Glutamatergic neuron (in vitro differentiated cells): ENCODE data around the gene CEMIP2. TPM values are rescaled to one million over a fixed set of nuclear protein-coding genes. Genes with fewer than 3 reads are reported as not detected.

Source experiments
- DNase-seq: peaks from one replicate; pipeline ENCODE4 v3.0.0; 2022
- H3K27ac Mint-ChIP-seq: one replicate; pipeline ENCODE4 v1.8.0; 2020; ENCODE audit warnings: mild to moderate bottlenecking, mixed read lengths, inconsistent platforms; ENCODE audit not compliant: unreplicated experiment
- H3K27me3 Mint-ChIP-seq: one replicate; pipeline ENCODE4 v1.8.0; 2020; ENCODE audit warnings: mild to moderate bottlenecking, moderate library complexity, mixed read lengths, inconsistent platforms; ENCODE audit not compliant: unreplicated experiment
- H3K36me3 Mint-ChIP-seq: one replicate; pipeline ENCODE4 v1.8.0; 2020; ENCODE audit warnings: mild to moderate bottlenecking, mixed read lengths, inconsistent platforms; ENCODE audit not compliant: unreplicated experiment
- H3K4me1 Mint-ChIP-seq: one replicate; pipeline ENCODE4 v1.8.0; 2020; ENCODE audit warnings: mild to moderate bottlenecking, low read depth, mixed read lengths, inconsistent platforms; ENCODE audit not compliant: unreplicated experiment
- H3K4me3 Mint-ChIP-seq: one replicate; pipeline ENCODE4 v1.8.0; 2020; ENCODE audit warnings: mild to moderate bottlenecking, mixed read lengths, inconsistent platforms; ENCODE audit not compliant: unreplicated experiment
- H3K9me3 Mint-ChIP-seq: one replicate; pipeline ENCODE4 v1.8.0; 2020; ENCODE audit warnings: mild to moderate bottlenecking, moderate library complexity, mixed read lengths, inconsistent platforms; ENCODE audit not compliant: unreplicated experiment
- total RNA-seq: library from RNA; stranded (reverse); fragmentation: NEBNext Ultra II Directional; extraction: Animal tissue kit (Norgen Biotek cat#: 25700); gene quantifications from one replicate; pipeline ENCODE4 v1.2.1, GENCODE V29; 2021; ENCODE audit not compliant: unreplicated experiment
- TF ChIP-seq, protein P1 (sequence below): fragments of 200-600 bp; sonication (generic); IDR thresholded peaks from one replicate; pipeline ENCODE4 v1.5.0; 2021; ENCODE audit not compliant: partially characterized antibody, unreplicated experiment

CEMIP2 gene
- total RNA-seq, 1 donor from 2014 or later = 122 TPM

DNA sequence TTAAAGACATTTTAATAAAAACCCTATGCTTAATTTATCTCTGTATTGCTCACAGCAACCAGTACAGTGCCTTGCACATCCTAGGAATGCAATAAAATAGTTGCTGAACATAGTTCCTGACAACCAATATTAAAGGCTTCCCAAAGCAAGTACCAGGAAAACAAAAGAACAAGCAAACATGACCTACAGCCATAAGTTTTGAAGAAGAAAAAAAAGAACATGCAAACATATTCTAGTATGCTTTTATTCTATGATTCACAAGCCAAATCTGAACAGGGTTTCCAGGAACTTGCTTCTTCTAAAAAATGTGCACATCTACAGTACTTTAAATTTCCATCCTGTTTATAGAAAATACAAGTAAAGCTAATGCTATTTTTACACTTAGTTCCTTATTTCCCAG lies 4.5 kb downstream of the CEMIP2 start:
- Mint-ChIP-seq H3K27ac (no peak overlapping the region), H3K27me3 (peaks cover 6% of the 10 kb centered on the region), H3K9me3 (peaks cover 6% of the 10 kb centered on the region), H3K4me3 (peak overlapping the region; percentile 84), H3K4me1 (peaks cover 42% of the 10 kb centered on the region), H3K36me3 (no peaks in the 10 kb centered on the region)
- no peak for DNase-seq
- TF ChIP-seq, protein P1, sequence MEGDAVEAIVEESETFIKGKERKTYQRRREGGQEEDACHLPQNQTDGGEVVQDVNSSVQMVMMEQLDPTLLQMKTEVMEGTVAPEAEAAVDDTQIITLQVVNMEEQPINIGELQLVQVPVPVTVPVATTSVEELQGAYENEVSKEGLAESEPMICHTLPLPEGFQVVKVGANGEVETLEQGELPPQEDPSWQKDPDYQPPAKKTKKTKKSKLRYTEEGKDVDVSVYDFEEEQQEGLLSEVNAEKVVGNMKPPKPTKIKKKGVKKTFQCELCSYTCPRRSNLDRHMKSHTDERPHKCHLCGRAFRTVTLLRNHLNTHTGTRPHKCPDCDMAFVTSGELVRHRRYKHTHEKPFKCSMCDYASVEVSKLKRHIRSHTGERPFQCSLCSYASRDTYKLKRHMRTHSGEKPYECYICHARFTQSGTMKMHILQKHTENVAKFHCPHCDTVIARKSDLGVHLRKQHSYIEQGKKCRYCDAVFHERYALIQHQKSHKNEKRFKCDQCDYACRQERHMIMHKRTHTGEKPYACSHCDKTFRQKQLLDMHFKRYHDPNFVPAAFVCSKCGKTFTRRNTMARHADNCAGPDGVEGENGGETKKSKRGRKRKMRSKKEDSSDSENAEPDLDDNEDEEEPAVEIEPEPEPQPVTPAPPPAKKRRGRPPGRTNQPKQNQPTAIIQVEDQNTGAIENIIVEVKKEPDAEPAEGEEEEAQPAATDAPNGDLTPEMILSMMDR = no peak

DNA sequence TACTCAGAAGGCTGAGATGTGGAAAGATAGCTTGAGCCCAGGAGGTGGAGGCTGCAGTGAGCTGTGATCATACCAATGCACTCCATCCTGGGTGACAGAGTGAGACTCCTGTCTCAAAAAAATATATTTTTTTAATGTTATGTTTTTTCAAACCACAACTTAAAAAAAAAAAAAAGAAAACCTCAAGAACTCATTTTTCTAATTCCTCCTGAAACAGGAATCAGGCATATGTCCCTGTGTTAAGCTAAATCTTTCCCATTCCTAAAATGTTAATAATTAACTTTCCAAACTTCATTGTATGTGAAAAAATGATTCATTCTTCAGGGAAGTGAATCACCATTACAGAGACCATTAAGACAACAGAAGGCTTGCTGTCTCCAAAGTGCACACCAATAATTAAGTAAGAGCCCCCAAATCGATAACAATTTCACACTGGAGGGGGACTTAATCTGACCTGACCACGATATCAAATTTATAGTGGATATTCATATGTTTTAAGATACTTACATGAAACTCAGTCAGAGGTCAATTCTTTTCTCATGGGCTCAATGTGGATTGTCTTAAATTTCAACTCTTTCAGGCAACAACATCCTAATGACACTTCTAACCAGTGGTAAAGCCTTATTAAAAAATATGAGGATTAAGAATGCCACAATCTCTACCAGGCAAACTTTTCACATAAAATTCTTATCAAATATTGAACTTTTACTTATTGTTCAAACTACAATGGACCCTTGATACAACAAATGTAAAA lies 5.2 kb downstream of the CEMIP2 start:
- Mint-ChIP-seq H3K4me1 (peaks cover 50% of the 10 kb centered on the region), H3K4me3 (peak overlapping the region; percentile 45), H3K9me3 (peaks cover 6% of the 10 kb centered on the region), H3K27me3 (peaks cover 6% of the 10 kb centered on the region), H3K27ac (no peak overlapping the region), H3K36me3 (no peaks in the 10 kb centered on the region)
- DNase-seq = no peak
- TF ChIP-seq, protein P1 = no peak

DNA sequence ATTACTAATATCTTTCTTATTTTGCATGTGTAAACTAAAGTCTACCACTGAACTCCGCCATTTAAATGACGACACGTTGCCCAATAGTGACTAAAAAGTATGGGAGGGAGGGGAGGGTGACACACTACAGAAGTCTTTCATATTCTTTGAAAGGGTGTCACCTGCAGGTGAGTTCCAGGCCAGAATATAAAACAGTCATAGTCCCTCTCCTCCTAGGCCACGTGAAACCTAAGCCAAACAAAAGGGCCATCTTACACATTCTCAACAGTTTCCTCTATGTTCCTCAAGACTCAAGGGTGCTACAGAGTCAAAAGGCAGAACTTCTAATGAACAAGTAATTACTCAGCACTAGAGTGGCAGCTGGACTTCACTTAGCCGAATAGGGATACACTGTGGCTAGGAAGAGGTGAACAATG lies 6.4 kb downstream of the CEMIP2 start:
- H3K27ac Mint-ChIP-seq = no peak overlapping the region
- no peaks in the 10 kb centered on the region for H3K36me3 Mint-ChIP-seq
- peaks cover 61% of the 10 kb centered on the region for H3K4me1 Mint-ChIP-seq
- TF ChIP-seq, protein P1 = no peak
- no peak for DNase-seq
- H3K9me3 Mint-ChIP-seq = peaks cover 7% of the 10 kb centered on the region
- peaks cover under 1% of the 10 kb centered on the region for H3K27me3 Mint-ChIP-seq
- H3K4me3 Mint-ChIP-seq = no peak overlapping the region

DNA sequence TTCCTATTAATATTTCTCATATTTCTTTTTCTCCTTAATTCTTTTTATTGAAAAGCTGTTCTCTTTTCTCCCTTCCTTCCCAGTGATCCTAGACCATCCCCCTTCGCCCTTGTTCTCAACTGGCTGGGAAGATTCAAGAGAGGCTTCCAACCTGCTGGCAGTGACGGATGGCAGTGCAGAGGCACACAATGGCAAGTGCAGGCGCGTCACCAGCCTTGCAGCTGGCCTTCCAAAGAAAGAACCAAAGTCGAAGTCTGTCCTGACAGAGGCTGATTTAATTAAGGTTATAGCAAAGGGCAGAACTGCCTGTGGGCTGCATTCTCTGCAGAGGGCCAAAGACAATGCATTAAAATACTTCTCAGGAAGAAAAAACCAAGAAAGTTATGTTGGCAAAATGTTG lies 7.4 kb downstream of the CEMIP2 start:
- peak; percentile 58 for DNase-seq
- peaks cover 3% of the 10 kb centered on the region for H3K27me3 Mint-ChIP-seq
- TF ChIP-seq, protein P1 = no peak
- peaks cover 67% of the 10 kb centered on the region for H3K4me1 Mint-ChIP-seq
- peaks cover 10% of the 10 kb centered on the region for H3K9me3 Mint-ChIP-seq
- no peaks in the 10 kb centered on the region for H3K36me3 Mint-ChIP-seq
- H3K27ac Mint-ChIP-seq = peak overlapping the region; percentile 83
- H3K4me3 Mint-ChIP-seq = peak overlapping the region; percentile 68

DNA sequence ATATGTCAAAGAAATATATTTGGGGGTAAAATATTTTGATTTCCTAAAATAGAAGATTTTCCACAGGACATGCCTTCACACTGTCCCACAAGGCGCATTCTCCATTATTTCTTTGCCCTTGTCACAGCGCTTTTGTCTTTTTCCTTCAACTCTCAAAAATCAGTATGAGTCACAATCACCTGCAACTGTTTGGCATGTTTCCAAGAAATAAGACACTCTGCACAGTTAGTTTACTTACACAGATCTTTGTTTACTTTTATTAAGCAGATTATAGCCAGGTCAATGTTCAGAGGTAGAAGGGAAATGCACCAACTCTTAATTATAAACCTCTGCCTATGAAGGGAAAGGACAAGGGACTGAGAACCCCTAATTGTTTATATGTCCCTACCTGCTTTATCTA lies 9.5 kb downstream of the CEMIP2 start:
- no peak for DNase-seq
- peaks cover 63% of the 10 kb centered on the region for H3K4me1 Mint-ChIP-seq
- H3K27ac Mint-ChIP-seq = peak overlapping the region; percentile 17
- no peaks in the 10 kb centered on the region for H3K36me3 Mint-ChIP-seq
- TF ChIP-seq, protein P1 = no peak
- H3K9me3 Mint-ChIP-seq = peaks cover 13% of the 10 kb centered on the region
- peaks cover 3% of the 10 kb centered on the region for H3K27me3 Mint-ChIP-seq
- H3K4me3 Mint-ChIP-seq = peak overlapping the region; percentile 71
